Measurements from ENCODE around the gene FPGS.

The FPGS gene

GRCh38 chr9:127790094-127790855 lies 12.4 kb upstream of the FPGS start:
- no peak for DNase-seq

DNA sequence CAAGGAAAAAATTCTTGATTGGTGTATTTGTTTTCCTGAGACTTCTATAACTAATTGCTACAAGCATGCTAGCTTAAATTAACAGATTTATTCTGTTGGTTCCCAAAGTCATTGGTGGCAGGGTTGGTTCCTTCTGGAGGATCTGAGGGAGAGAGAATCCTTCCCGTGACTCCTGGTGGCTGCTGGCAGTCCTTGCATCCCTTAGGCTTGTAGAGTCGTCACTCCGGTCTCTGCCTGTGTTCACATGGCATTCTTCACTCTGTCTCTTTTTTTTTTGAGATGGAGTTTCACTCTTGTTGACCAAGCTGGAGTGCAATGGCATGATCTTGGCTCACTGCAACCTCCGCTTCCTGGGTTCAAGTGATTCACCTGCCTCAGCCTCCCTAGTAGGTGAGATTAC lies 11.6 kb upstream of the FPGS start:
- DNase-seq: no peak

DNA sequence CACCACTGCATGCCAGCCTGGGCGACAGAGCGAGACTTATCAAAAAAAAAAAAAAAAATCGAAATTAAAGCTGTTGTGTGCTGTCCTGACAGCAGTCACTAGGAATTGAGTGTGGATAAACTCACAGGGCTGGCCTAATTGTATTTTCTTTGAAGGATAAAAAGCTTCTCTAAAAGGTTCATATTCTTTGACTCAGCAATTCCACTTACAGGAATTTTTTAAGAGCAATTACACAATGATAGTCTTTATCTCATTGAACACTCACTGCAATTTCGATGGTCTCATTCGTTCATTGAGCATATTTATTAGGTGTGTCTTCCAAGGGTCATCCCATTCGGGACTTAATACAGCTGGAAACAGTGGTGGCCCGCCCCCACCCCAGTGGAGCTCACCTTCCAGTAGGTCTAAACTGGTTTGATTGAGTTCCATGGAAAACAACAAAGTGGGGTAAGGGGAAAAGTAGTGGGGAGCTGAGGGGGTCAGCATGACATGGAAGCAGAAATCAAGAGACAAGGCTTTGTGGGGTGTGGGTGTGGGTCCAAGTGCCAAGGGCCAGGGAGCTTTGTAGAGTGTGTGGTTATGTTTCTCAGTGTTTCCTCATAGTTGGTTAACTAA lies 10.2 kb upstream of the FPGS start:
- DNase-seq: no peak

DNA sequence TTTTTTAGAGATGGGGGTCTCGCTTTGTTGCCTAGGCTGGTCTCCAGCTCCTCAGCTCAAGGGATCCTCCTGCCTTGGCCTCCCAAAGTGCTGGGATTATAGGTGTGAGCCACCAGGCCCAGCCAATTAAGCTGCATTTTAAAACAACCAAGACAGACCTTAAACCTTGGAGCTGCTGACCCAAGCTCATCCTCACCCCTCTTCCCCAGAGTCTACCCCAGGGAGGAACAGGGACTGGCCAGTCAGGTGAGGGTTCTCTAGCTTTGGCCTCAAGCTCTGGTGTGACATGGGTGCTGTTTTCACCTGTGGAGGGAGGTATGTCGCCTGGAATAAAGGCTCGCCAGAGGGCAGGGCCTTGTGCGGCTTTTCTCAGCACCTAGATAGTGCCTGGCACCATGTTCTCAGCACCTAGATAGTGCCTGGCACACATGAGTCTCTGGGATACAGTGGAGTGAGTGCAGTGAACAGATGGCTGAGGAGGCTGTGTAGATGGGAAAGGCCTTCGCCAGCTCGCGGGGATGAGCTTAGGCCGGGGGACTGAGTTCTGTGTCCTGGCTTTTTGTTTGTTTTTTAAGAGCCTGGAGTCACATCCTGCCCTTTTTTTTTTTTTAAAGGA lies 9.5 kb upstream of the FPGS start:
- no peak for DNase-seq

DNA sequence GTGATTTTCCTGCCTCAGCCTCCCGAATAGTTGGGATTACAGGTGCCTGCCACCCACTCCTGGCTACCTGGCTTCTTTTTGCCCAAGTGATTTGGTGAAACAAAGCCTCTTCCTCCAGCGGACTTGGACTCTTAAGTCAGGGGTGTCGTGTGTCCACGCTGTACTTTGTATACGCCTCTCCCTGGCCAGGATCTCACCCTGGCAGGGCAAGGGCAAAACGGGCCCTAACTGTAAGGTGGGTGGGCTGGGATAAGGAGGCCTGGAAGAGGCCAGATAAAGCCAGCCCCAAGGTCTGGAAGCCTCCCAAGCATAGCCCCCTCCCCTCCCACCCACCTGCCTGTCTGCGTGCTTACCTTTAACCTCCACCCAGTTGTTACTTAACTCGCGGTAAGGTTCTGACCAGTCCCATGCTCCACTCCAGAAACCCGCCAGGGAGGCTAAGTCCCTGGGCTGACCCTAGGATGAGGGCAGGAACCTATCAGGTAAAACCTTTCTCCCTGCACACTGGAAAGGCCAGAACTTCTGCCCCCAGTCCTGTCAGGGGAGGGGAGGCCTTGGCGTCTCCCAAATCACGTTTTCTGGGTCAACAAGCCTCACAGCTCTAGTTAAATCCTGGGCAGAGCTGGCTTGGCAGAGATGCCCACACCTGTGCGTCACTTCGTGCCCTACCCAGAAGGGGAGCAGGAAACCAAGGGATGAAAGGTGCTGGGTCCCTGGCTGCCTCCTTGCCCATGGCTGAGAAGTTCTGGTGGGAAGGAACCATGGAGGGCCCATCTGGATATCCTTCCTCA lies 8.5 kb upstream of the FPGS start:
- DNase-seq: no peak

GRCh38 chr9:127796225-127796813 lies 6.4 kb upstream of the FPGS start:
- no peak for DNase-seq

GRCh38 chr9:127796852-127797370 lies 5.8 kb upstream of the FPGS start:
- DNase-seq: no peak

DNA sequence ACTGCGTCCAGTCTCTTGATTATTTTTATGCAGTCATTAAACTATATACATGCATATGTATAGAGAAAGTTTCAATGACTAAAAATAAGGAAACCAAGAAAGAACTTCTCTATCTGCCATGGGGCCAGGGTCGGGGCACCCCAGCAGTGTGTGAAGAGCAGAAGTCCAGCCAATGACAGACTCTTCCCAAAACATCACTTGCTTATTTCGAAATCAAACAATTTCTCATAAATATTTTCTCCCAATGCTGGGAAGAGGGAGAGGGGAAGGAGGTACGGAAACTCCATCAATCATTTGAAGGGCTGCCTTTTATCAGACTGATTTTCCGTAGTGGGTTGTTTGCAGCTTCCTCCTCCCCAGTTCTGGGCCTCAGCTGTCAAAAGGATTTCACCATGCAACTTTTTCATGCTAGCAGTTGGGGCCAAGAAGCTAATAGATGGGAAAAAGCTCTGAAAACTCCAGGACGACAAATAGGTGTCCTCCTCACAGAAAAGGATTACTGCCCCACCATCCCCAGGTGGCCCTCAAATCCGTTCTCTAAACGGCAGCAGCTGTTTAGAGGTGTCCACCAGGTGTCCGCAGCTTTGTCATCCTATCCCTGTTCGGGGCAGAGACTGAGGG lies 617 bp upstream of the FPGS start:
- DNase-seq: no peak

DNA sequence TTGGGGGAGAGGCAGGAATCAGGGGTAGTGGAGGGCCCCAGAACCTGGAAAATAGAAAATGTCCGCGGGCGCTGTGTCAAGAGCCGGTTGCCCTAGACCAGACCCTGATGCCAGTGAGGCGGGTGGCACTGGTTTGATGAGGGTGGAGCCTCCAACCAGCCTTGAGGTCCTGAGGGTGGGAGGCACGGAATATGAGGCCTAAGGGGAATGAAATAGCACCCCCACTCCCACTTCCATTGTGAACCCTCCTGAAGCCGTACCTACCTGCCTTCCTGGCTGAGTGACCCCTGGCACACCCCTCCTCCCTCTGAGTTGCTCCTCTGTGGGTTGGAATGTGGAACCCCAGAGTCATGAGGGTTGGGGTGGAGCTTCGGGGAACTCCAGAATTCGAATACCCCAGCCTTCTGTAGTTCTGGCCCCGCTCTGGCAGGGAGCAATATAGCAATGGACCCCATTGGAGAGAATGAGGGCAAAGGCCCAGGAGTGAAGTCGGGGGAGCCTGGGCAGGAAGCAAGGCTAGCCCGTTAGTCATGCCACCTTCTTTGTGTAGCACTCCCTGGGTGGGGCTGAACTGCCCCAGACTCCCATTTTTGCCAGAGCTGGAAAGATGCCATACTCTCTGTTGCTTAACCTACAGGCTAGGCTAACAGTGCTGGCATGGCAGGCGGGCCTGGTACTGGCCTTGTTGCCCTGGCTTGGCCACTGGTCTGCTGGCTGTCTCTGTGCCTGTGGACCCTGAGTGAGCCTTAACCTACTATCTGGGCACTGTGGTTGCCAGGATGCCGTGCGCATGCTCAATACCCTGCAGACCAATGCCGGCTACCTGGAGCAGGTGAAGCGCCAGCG lies 1.0 kb downstream of the FPGS start:
- no peak for DNase-seq

DNA sequence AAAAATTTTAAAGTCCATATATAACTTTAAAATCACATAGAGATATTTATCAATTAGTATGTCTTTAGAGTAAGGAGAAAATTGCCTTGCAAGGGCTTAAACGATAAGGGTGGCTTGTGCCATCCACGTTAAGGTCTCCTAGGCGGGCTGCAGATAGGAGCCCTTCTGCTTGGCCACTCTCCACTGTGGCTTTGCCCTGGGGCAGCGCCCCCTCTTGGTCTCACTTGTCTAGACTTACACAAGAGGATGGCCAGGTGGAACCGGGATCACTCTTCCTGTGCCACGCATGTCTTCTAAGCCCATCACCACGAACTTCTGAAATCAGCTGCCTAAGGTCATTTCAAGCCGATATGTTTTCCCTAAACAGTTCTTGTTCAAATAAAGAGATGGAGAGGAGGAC lies 2.9 kb downstream of the FPGS start:
- no peak for DNase-seq

- no peak for DNase-seq
Observed at GRCh38 chr9:127806871-127807270, 4.2 kb downstream of the FPGS start.

DNA sequence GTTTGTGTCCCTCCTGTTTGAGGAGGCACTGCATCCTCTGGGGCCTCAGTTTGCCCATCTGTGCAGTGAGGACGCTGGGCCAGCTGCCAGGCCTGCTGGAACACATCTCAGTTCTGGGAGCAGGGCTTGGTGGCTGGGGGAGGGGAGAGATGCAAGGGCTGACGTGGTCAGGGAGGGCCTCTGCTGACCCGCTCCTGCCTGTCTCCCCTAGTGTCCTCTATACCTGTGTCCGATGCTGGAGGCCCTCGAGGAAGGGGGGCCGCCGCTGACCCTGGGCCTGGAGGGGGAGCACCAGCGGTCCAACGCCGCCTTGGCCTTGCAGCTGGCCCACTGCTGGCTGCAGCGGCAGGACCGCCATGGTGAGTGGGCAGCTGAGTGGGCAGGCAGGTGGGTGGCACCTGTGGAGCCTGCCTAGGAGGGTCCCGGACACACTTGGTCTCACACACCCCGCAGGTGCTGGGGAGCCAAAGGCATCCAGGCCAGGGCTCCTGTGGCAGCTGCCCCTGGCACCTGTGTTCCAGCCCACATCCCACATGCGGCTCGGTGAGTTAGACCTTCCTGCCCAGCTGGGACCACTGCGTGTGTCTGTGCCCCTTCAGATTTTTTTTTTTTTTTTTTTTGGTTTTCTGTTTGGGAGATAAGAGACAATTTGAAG lies 5.8 kb downstream of the FPGS start:
- no peak for DNase-seq

GRCh38 chr9:127809002-127809539 lies 6.4 kb downstream of the FPGS start:
- DNase-seq: no peak

DNA sequence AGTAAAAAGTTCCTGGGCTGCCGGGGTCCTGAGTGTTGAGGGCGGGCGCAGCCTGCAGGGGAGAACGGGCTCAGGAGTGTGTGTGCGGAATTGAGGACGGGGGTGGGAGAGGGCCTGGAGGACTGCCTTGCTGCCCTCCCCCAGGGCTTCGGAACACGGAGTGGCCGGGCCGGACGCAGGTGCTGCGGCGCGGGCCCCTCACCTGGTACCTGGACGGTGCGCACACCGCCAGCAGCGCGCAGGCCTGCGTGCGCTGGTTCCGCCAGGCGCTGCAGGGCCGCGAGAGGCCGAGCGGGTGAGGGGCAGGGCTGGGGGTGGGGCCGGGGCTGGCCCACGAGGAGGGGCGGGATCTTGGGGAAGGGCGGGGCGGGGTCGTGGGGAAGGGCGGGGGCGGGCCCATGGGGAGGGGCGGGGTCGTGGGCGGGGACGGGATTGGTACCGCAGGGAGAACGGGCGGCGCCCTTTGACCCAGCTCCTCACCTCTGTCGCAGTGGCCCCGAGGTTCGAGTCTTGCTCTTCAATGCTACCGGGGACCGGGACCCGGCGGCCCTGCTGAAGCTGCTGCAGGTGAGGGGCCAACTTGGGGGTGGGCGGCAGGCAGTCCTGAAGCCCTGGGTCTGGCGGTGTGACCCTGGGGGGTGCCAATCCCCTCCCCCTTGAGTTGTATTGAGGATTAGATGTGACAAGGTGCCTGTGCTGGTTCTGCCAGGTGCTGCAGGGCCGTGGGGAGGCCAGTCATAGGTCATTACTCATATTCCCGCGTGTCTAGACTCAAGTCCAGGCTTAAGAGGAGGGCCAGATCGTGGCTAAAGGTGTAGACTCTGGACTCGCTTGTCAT lies 7.1 kb downstream of the FPGS start:
- no peak for DNase-seq

- DNase-seq: no peak
Observed at GRCh38 chr9:127810378-127811187, 7.9 kb downstream of the FPGS start.

DNA sequence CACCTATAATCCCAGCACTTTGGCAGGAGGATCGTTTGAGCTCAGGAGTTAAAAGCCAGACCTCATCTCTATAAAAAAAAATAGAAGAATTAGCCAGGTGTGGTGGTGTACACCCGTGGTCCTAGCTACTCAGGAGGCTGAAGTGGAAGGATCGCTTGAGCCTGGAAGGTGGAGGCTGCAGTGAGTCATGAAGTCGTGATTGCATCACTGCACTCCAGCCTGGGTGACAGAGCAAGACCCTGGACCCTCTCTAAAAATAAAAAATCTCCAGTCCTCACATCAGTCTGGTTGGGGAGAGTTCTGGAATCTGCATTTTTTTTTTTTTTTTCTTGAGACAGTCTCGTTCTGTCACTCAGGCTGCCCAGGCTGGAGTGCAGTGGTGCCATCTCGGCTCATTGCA lies 9.3 kb downstream of the FPGS start:
- DNase-seq: no peak

DNA sequence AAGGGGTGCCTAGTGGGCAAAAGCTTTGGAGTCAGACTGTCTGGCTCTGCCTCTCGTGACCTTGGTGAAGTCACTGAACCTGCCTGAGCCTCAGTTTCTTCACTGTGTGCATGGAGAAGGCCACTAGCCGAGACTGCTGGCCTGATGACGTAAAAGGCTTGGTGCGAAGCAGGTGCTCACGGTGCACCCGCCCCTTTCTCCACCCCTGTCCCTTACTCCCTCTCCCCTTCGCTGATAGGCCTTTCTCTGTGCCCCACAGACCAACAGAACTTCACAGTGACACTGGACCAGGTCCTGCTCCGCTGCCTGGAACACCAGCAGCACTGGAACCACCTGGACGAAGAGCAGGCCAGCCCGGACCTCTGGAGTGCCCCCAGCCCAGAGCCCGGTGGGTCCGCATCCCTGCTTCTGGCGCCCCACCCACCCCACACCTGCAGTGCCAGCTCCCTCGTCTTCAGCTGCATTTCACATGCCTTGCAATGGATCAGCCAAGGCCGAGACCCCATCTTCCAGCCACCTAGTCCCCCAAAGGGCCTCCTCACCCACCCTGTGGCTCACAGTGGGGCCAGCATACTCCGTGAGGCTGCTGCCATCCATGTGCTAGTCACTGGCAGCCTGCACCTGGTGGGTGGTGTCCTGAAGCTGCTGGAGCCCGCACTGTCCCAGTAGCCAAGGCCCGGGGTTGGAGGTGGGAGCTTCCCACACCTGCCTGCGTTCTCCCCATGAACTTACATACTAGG lies 10.4 kb downstream of the FPGS start:
- DNase-seq: no peak

DNA sequence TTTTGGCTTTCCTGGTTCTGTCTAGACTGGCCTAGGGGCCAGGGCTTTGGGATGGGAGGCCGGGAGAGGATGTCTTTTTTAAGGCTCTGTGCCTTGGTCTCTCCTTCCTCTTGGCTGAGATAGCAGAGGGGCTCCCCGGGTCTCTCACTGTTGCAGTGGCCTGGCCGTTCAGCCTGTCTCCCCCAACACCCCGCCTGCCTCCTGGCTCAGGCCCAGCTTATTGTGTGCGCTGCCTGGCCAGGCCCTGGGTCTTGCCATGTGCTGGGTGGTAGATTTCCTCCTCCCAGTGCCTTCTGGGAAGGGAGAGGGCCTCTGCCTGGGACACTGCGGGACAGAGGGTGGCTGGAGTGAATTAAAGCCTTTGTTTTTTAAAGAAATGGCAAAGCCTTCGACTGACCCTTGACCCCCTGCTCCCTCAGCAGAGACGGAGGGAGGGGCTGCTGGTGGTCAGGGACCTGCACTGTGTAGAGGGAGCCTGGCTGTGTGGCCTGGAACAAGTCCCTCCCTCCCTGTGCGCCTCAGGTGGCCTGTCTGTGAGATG lies 11.1 kb downstream of the FPGS start:
- no peak for DNase-seq

Data from midbrain (tissue), 1 donor.